Stimulated activated CD4-positive, alpha-beta T cell treated with anti-CD3 and anti-CD28 coated beads, Interleukin-12 subunit alpha, Interleukin-12 subunit beta, amount 100 ng/mL, for 48 hours (primary cell): Measurements from ENCODE around the gene SERPINE3.

Source experiments
- DNase-seq, 3 donors: peaks; one replicate each; pipeline ENCODE4 v3.0.0-alpha.2; 2020; ENCODE audit warnings: low read depth in 2 of 3, low spot score in 1 of 3

SERPINE3 gene

DNA sequence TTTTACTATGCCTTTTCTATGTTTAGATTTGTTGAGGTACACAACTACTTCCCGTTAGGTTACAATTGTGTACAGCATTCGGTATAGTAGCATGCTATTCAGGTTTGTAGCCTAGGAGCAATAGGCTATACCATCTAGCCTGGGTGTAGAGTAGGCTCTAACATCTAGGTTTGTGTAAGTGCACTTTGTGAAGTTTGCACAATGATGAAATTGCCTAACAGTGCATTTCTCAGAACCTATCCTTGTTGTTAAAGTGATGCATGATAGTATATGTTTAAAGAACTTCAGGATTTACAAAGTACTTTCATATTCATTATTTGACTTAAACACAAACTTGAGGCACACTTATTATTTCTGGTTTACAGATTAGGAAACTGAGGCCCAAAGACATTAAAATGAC lies 11.5 kb upstream of the SERPINE3 start:
- no peak for DNase-seq

DNA sequence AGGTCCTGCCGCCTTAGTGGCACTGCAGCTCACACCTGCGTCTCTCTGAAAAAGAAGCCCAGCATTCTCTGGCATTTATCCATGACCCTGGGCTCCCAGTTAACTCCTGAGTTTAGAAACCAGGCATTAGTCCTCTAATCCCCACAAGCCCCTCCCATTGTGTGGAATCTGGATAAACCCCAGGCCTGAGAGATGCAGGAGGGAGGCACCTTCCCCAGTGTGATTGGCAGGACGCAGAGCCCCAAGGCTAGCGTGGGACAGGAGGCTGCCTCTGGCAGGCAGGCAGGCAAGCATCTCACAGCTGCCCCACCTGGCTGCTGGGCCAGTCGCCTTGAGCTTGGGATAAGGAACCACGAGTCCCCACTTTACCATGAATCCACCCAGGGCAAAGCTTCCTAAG lies 11.0 kb upstream of the SERPINE3 start:
- DNase-seq, result no peak

DNA sequence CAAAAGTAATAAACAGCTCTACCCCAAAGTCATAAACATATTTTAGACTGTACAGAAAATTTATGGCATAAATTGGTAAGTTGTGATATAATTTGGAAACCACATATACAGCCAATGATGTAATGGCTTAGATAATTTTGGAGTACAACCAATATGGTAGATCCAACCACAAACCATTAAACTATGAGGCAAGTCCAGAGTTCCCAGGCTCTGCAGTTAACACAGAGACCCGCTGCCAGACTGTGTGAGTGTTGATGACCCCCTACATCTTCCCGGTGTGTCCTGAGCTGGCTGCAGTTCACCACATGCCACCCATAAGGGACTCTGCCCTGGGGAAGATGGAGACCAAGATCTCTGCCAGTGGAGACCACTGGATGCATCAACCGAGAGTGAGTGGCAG lies 9.9 kb upstream of the SERPINE3 start:
- DNase-seq, result no peak

DNA sequence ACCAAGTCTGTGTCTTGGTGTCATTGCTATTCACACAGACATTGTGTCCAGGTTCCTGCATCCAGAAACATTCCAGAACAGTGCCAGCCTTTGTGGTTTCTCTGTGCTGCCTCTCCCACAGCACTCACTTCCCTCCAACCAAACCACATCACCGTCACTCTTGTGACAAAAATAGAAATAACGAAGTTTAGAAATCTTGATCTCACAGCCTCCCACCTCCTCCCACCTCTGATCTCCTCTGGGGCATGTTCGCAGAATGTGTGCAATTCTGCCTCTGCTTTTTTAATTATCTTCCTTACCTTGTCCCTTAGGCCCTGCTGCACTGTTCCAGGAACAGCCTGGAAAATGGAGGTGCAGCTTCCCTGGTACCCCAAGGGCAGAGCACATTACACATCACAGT lies 8.7 kb upstream of the SERPINE3 start:
- no peak for DNase-seq

DNA sequence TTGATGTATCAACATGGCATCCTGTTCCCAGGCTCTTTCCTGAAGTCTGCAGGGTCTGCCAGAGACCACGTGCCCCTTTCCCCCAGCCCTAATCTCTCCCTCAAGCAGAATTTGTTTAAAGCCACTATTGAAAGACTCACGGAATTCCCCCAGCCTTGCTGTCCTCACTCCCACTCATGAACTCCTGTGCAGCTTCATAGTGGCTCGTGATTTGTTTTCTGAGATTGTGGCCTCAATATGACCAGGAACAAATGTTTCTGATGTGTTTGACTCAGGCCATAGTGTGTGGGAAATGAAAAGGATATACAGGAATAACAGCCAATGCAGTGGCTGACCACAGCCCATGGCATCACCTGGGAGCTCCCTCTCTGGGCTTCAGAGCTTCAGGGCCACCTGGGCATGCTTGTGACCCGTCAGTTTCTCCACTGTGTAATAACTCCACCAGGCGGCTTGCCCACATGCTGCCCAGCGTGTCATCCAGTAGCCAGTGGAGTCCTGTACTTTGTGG lies 8.1 kb upstream of the SERPINE3 start:
- DNase-seq, result no peak

DNA sequence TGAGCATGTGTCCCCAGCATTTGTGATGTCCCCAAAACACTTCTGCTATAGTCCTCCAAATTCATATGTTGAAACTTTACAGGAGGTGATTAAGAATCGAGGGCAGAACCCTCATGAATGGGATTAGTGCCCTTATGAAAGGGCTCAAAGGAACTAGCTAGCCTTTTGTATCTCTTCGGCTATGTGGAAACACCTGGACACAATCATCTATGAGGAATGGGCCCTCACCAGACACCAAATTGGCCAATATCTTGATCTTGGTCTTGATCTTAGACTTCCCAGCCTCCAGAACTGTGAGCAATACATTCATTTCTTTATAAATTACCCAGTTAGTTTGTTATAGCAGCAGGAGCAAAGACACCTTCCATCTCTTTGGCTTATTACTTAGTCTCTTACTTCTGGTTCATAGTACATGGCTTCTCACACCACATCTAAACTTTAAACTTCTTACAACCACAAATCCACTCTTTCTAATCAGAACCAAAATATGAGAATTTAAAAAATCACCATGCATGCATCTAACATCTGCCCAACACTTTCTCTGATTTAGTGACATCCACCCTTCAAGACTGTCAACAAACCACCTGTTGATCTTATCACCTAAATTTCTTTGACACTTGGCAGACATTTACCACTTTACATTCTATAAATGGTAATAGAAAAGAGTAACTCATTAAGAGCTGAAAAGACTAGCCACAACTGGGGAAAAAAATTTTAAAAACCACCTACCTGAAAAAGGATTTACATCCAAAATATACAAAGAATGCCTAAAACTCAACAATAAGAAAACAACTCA lies 6.7 kb upstream of the SERPINE3 start:
- DNase-seq, result no peak

DNA sequence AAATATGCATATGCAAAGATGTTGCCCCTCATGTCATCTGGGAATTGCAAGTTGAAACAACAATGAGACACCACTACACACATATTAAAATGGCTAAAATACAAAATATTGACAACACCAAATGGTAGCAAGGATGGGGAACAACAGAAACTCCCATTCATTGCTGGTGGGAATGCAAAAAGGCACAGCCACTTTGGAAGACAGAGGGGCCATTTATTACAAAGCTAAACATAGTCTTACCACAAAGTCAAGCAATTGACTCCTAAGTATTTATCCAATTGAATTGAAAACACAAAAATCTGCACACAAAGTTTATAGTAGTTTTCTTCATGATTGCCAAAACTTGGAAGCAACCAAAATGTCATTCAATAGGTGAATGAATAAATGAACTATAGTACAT lies 6.1 kb upstream of the SERPINE3 start:
- DNase-seq, result no peak

DNA sequence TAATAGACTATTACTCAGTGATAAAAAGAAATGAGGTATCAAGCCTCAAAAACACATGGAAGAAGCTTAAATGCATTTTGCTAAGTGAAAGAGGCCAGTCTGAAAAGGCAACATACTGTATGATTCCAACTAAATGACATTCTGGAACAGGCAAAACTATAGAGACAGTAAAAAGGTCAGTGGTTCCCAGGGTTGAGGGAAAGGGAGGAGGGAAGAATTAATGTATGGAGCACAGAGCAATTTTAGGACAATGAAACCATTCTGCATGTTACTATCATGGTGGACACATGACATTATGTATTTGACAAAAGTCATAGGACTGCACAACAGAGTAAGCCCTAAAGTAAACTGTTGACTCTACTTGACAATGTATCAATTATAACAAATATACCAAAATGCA lies 5.7 kb upstream of the SERPINE3 start:
- no peak for DNase-seq

DNA sequence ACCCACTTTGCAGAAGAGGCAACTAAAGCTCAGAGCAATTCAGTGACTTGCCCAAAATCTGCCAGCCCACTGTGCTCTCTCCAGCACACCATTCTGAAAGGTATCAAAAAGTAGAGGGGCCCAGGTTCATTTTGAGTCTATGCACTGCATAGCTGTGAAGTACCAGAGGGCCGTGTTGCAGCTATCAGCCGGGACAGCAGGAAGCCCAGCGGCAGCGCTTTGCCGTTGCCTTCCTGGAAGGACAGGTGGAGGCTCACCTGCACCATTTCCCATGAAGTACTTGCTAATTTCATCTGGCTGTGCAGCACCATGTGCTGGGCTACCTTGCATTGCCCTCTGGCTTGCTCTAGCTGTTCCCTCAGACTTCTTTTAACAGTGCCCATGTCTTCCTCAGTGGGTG lies 2.7 kb upstream of the SERPINE3 start:
- DNase-seq, result no peak

DNA sequence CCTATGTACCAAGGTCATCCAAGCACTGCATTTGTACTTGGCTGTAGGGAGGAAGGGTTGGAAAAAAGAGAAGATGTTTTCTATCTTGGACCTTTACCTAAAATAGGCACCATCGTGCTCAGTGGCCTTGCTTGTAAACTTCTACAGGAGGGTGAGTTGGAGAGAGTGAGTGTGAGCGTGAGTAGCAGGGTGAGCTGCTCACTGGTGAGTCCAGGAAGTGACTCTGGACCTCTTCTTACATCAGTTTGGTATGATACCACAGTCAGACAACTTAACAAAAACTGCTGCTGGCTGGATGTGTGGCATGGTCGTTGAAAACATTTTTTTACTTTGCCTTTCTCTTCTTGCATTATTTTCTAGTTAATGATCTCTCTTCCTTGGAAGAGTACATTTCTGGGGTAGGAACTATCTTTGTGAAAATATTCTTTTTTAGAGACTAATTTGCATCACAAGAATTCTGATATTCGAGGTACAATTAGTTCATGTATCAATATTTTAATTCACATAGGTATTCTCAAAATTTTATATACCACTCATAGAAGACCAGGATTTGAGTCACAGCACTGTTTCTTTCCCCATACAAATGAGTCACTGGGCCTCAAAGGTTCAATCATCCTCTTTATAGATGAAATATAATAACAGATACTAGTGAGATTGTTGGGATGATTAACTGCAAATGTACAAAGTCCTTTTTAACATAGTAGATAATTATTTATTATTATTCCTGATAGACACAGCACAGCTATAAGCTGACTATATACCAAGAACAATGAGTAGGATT lies 651 bp downstream of the SERPINE3 start:
- DNase-seq, result no peak

DNA sequence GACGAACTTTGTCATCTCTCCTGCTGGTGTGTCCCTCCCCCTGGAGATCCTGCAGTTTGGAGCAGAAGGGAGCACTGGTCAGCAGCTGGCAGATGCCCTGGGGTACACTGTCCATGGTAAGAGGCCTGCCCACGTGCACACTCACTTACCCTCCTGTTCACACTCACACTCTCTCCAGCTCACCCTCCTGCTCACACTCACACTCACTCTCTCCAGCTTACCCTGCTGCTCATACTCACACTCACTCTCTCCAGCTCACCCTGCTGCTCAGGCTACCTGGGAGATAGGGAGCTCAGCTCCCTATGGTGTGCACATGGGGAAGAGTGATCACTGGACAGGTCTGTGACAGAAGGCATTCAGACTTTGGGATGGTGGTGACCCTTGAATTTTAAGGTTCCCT lies 1.7 kb downstream of the SERPINE3 start:
- no peak for DNase-seq

DNA sequence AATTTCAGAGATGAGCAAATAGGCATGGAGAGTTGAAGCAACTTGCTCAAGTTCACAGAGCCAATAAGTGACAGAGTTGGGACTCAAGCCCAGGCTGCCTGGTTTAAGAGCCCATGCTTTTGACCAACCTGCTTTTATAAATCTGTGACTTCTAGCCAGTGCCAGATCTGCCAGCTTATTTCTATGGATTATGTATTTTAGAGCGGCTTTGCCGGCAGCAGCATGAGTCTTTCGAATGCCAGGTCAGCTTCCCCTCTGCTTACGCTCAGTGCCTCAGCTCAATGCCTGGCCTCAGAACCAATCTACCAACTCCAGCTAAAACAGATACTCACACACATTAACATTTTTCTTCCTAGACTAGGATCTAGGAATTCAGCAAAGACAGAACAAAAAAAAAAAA lies 2.3 kb downstream of the SERPINE3 start:
- DNase-seq, result no peak

DNA sequence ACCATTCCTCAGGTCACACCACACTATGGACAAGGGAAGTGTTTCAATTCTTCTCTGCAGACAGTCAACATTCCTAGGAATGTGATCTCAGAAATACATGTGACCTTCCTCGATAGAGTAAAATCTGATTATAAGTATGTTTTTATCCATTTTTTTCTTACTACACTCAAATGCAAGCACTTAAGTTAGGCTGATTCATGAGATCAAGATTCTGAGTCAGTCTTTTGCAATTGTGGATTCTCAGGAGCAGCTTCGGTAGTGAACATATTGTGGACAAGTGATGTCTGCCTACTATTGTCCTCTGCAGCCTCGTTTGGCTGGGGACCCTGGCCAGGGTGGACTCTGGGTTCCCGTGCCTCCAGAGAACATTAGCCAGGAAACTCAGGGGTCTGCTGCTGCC lies 3.2 kb downstream of the SERPINE3 start:
- no peak for DNase-seq

DNA sequence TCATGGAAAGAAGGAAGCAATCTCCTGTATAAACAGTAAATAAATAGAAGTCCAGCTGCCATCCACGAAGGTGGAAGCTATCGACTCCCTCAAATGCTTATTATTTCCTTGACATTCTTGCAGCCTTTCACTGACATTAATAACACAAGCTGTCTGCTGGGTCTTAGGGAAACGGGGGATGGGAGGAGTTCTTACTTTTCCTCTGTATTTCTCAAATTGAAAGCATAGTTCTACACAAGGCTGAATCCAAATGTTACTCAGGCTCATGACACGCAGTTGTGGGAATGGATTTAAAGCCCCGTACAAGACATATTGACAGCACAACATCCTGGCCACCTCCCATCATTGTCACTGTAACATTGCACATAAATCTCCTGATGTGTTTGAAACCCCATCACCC lies 4.0 kb downstream of the SERPINE3 start:
- DNase-seq, result no peak

DNA sequence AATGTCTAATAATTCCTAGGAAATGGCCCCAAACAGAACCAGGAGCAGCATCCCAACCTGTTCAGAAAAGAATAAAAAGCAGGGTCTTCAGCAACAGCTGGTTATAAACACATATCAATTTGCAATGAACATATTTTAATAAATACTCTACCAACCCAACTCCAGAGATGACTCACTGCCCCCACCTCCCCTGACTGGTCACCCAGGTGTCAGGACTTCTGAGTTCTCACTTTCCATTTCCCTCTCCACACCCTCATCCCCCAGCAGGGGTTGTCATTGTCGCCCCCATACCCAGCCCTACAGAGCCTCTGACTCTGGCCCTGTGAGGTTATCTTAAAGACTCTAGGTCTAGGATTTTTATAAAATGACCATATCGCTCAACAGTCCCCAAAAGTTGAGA lies 6.9 kb downstream of the SERPINE3 start:
- no peak for DNase-seq

DNA sequence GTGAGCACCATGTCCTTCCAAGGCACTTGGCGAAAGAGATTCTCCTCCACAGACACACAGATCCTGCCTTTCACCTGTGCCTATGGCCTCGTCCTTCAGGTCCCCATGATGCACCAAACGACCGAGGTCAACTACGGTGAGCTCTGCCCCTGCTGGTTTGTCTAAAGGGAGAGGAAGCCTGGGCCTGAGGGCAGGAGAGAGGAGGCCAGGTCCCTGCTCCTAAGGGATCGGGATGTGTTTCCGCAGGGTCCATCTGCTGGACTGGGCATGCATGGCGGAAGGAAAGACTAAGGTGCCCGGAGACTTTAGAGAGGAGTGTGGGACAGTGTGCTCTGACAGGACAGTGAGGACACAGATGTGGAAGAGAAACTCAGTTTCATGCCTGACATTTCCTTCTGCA lies 7.6 kb downstream of the SERPINE3 start:
- DNase-seq, result no peak

DNA sequence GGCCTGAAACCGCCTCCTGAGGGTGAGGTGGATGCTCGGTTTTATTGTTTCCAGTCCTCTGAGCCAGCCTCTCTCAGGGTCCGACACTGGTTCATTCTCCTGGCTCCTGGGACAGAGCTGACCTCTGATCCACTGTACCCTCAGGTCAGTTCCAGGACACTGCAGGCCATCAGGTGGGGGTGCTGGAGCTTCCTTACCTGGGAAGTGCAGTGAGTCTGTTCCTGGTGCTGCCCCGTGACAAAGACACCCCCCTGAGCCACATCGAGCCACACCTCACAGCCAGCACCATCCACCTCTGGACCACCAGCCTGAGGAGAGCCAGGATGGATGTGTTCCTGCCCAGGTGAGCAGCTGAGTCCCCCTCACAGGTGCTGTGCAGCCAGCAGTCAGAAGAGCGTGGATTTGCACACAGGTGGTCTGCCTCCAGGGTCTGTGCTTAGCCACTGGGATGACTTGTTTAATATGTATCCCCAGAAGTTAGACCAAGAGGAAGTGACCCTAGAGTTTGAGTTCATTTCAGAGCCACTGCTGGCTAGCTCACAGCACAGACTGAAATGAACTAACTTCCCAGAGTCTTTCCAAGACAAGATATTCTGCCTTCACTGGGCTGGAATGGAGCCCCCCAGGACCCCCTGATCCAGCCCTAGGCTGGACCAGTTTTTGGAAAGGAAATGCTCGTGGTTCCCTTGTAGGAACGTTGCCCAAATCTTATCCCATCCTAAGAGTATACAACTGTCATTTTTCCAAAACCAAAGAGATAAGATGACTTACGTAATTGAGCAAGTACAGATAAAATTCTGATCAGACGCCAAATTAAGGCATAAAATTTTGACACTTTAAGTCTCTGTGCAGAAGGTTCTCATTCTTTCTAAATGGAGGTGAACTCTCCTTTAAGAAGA lies 8.8 kb downstream of the SERPINE3 start:
- DNase-seq, result no peak

DNA sequence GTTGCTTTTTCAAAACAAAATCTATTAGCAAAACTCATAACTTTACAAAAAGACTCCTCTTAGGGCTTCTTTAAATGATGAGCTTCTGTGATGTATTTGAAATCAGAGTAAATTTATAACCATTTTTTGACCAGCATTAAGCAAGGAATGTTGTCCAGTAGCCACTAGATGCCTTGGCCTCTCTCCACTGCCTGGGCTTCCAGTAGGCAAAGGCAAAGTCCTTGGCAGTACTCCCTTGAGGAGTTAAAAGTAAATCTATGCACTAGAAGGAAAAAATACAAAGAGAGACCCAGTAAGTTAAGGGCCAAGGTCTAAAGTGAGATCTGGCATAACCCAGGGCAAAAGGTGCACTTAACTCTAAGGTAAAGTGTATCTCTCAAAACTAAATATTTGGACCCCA lies 9.5 kb downstream of the SERPINE3 start:
- no peak for DNase-seq

DNA sequence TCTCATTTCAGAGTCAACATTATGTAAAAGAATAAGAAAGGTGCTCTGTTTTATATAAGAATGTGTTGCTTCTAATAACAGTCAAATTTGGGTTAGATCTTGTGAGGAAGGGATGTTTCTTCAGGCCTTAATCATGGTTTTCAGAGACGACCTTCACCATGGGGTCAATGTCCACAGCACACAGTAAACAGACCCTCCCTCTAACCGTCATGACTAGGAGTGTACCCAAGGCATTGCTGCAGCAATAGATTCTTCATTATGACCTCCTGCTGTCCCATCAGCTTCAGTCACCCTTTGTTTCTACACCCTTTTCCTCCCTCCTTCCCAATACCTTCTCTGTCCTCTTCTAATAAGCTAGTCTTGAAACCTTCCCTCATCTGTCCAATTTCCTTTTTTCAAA lies 15.7 kb downstream of the SERPINE3 start:
- no peak for DNase-seq

DNA sequence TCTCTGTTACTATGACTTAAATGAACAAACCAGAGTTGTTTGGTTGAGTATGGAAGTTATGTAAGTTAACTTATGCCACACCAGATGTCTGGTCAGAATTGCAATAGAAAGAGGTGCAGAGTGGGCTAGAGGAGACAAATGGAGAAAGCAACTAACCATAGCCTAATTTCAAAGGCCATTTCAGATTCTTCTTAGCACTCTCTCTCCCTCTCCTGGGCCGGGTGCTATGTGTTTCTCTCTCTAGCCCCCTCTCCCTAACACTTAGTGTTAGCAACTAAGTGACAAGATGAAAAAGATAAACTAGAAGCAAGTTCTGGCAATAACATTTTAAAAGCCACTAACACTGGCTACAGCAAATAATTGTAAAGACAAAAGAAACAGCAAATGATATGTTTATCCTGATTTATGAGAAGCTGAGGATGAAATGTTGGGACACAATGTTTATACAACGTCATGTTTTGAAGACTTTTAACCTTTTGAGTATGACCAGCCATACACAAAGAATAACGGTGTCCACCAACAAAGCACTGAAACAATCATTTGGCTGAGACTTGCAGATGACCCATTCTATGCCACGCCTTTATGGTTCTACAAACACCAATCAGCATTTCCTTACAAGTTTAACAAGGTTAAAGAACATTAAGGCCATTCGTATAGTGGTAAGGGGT lies 18.6 kb downstream of the SERPINE3 start:
- DNase-seq, result no peak

DNA sequence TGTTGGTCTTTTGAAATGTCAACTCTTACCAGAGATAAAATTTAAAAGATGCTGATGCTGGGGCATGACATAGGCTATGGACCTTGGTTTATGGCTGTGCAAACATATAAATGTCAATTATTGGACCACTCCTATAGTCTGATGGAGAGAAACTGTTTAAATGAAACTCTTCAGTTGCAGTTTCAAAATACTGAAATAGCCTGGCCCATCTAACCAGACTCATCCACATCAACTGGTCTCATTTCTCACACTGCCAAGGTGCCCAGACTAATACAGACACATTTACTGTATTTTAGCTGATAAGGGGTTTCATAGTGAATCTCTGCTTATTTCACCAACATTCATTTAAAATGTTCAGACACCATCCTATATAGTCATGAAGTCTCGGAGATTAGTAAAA lies 19.9 kb downstream of the SERPINE3 start:
- no peak for DNase-seq
